Measurements from ENCODE around the gene NCKAP5.

NCKAP5 gene

GRCh38 chr2:133177196-133177595, 391.1 kb downstream of the NCKAP5 start:
- no peak for DNase-seq

DNA sequence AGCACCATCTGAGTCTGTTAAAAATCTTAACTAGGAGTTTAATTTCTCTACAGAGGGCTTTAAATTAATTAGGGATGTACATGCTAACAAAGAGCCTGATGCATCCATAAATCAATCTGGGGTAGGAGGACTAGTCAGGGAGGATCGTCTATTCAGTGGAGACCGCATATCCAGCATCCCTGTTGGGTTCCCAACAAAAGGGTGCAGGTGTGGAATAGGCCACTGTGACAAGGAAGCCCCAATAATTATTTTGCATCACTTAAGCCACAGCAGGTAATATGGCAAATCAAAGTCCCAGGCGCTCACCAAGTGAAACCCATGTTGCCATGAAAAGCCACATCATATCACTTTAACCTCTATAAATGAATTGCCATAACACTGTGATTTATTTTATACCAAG, 392.3 kb downstream of the NCKAP5 start:
- no peak for DNase-seq

GRCh38 chr2:133173224-133173623, 395.0 kb downstream of the NCKAP5 start:
- no peak for DNase-seq

GRCh38 chr2:133171393-133172004, 396.8 kb downstream of the NCKAP5 start:
- DNase-seq = peak; percentile 15

DNA sequence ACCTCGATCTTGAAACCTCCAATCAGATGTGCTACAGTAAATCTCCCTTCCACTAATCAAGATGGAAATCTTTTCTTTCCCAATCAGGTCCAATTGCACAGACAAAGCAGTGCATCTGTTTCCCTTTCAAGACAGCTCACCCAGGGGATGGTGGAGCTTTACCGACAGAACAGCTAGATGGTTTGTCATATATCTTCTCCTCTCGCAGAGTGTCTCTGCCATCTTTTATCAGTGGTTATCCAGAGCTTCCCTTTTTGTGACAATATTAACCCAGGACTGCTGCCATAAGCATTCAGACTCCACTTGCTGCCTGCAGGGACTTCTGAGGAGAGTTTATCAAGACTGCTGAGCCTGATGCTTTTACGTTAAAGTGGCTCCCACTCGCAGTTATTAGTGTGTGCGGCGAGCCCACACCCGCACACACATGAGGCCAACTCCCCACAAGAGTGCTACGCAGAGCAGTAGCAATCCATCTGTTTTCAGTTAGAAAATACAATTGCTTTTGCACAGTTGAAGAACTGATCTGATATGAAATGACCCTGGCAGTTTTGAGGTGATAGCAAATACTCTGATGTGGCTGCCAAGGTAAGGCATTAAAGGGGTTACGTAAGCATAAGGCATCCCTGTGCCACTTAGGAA, 398.9 kb downstream of the NCKAP5 start:
- no peak for DNase-seq

GRCh38 chr2:133167990-133168389, 400.3 kb downstream of the NCKAP5 start:
- DNase-seq = no peak

DNA sequence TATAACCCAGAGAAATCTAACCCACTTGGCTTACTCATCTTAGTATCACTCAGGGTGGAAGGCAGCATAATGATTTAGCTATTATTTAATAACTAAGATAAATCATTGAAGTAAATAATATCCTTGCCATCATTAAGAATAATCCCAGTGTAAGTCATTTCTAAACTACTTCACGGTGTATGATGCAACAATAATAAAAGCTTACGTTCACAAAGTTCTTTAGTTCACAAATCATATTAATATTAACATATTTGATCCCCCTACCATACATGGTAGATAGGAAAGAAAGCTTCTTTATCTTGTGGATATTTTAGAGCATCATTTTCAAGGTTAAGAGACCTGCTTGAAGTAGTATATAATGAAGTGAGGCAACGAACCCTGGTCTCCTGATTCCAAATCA, 401.0 kb downstream of the NCKAP5 start:
- DNase-seq = no peak

- no peak for DNase-seq
Observed at GRCh38 chr2:133166031-133166430, 402.2 kb downstream of the NCKAP5 start.

DNA sequence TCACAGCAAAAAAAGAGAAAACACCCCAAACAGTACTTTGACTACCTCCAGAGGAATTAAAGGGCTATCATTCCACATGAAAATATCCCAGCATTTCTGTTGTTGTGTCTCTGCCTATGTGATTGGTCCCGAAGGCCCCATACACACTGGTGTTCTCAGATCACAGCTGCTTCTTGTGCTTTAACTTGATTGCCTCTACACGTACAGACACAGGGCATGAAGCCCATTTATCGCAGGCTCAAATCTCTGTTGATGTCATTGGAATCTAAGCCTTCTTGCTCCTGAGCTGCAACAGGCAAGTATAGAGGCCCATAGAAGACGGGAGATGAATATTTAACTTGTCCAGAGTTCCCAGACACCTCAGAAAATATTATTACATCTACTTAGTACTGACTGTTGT, 405.2 kb downstream of the NCKAP5 start:
- no peak for DNase-seq

GRCh38 chr2:133158442-133158841, 409.8 kb downstream of the NCKAP5 start:
- no peak for DNase-seq

GRCh38 chr2:133158024-133158423, 410.2 kb downstream of the NCKAP5 start:
- no peak for DNase-seq

DNA sequence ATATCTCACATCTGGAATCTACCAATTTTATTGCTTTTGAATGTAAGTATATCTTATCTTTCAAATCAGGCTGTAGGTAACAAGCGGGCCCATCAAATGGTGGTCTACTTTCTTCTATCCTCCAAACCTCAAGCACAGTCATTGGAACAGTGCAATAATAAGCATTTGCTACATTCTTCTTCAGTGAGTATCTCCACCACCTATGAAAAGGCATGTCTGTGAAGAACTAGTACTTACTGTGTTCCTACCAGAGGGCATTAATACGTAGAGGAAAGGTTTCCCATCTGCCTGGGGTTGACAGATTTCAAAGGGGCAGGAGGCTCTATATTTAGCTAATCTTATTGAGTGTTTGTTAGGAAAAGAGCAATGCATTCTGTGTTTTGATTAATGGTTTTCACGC, 411.1 kb downstream of the NCKAP5 start:
- DNase-seq = no peak

- DNase-seq = no peak
Observed at GRCh38 chr2:133152801-133153200, 415.5 kb downstream of the NCKAP5 start.

DNA sequence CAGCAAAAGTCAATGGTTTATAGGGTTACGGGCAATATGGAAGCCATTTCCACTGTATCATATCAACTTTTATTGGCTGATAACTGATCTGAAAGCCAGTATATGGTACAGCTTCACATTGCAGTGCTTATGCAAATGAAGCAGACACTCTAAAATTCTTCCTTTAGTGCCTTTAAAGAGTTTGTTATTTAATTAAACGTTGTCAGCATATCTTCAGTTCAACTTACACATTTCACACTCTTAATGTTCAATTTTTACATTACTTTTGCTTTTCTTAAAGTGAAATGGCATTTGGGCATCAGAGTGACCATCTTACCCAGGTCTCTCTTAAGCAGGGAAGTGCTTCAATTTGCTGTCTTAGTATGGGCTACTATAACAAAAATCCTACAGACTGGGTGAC, 420.1 kb downstream of the NCKAP5 start:
- DNase-seq = no peak

GRCh38 chr2:133146893-133147292, 421.4 kb downstream of the NCKAP5 start:
- no peak for DNase-seq

DNA sequence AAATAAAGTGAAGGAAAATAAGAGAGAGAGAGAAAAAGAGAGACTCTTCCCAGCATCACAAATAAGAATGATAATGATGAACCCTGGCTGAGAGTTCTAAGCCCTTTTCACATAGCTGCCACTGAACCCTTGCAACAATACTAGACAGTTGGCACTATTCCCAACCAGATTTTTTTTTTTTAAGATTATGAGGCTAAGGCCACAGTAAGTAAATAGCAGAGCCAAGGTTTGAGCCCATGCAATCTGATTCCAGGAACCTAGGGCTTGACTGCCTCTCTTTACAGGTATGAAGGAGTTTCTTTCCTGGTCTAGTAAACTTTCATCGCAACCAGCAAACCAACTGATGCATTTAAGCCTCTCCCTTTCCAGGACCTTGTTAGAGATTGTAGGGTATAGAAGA, 424.6 kb downstream of the NCKAP5 start:
- no peak for DNase-seq

- DNase-seq = no peak
Observed at GRCh38 chr2:133142087-133142486, 426.2 kb downstream of the NCKAP5 start.

DNA sequence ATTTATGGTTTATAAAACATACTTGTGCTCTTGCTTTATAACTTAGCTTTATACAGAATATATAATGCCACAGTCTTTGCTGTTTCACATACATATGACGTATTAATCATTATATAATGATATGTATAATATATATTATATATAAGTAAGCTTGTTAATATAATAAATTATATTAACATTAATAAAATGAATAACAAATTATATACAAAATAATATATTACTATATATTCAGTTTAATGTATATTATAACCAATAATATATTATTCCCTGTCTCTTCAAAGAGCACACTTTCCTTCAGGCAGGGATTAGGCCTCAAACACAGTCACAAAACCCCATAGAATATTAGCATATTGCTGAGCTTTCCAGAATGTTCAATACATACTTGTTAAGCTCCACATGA, 427.6 kb downstream of the NCKAP5 start:
- no peak for DNase-seq

GRCh38 chr2:133139847-133140533, 428.3 kb downstream of the NCKAP5 start:
- DNase-seq = no peak

- no peak for DNase-seq
Observed at GRCh38 chr2:133138693-133139092, 429.6 kb downstream of the NCKAP5 start.

DNA sequence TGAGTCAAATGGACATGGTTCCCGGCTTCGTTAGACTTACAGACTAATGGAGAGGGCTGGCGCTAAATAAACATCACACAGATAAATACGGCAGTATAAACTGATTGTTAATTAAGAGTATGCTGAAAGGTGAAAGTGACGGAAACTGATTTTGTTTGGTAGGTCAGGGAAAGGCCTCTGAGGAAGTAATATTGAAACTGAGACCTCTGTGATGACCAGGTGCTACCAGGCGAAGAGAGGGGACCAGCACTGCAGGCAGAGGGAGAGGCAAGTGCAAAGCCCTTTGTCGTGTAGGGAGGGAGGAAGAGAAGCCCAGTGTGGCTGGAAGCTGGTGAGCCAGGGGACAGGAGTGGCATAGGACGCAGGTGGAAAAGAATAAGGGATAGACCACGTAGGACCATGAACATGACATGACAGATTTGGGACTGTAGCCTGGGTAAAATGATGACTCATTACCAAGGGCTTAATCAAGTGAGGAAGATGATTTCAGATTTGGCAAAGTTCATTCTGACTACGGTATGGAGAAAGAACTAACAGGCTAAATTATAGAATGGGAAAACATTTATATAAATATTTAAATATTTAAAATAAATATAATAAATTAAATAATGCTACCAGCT, 433.1 kb downstream of the NCKAP5 start:
- DNase-seq = no peak

- no peak for DNase-seq
Observed at GRCh38 chr2:133130548-133131246, 437.6 kb downstream of the NCKAP5 start.

GRCh38 chr2:133124446-133124845, 443.8 kb downstream of the NCKAP5 start:
- DNase-seq = no peak

Data from NCI-H2107 (cell line).